ENCODE measurements around the gene PHLDB2. TPM values are rescaled to one million over a fixed set of nuclear protein-coding genes. Genes with fewer than 3 reads are reported as not detected.
A peak's percentile ranks its signal among the peaks of the same experiment; 100 is the strongest.

Gene PHLDB2
- total RNA-seq, 4 donors from 2014 or later: 63.6 to 154 (median 107) TPM

DNA sequence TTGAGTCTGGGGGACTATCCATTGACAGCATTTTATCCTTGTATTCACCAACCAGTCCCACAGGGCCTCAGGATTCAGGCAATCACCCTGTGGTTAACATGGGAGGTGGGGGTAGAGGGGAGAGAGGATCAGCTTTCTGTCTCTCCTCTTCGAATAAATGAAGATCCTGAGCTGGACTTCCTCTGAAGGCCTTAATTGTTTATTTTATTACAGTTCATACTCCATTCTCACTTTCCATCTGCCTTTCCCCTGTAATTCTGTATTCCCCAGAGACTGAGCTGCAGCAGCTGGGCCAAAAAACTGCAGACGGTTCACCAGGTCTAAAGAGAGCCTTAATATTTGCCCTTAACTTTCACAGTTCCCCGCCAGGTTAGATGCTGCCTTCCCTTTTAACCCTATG, 151.6 kb downstream of the PHLDB2 start:
- peak; percentile 66 for DNase-seq (ENCODE audit: extremely low spot score)
- Histone ChIP-seq H3K9me3 (no peaks in the 10 kb centered on the region), H3K27me3 (no peaks in the 10 kb centered on the region), H3K36me3 (no peaks in the 10 kb centered on the region), H3K4me1 (peaks cover 7 to 21% (median 16%) of the 10 kb centered on the region in 4 donors), H3K4me3 (no peak overlapping the region), H3K27ac (replicated peaks in 1 of 4) (no peak overlapping the region)
- intact Hi-C loops (cut with DNase I): no loop called here
- 67% methylated on average over 3 of the region's 3 CpGs for WGBS
- TF ChIP-seq, protein P1, sequence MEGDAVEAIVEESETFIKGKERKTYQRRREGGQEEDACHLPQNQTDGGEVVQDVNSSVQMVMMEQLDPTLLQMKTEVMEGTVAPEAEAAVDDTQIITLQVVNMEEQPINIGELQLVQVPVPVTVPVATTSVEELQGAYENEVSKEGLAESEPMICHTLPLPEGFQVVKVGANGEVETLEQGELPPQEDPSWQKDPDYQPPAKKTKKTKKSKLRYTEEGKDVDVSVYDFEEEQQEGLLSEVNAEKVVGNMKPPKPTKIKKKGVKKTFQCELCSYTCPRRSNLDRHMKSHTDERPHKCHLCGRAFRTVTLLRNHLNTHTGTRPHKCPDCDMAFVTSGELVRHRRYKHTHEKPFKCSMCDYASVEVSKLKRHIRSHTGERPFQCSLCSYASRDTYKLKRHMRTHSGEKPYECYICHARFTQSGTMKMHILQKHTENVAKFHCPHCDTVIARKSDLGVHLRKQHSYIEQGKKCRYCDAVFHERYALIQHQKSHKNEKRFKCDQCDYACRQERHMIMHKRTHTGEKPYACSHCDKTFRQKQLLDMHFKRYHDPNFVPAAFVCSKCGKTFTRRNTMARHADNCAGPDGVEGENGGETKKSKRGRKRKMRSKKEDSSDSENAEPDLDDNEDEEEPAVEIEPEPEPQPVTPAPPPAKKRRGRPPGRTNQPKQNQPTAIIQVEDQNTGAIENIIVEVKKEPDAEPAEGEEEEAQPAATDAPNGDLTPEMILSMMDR (IDR thresholded peaks at IDR 0.05): no peak
- TF ChIP-seq POLR2AphosphoS5 (IDR thresholded peaks at IDR 0.05): no peak
- no peak for TF ChIP-seq POLR2A (IDR thresholded peaks at IDR 0.05; ENCODE audit: low read depth)

DNA sequence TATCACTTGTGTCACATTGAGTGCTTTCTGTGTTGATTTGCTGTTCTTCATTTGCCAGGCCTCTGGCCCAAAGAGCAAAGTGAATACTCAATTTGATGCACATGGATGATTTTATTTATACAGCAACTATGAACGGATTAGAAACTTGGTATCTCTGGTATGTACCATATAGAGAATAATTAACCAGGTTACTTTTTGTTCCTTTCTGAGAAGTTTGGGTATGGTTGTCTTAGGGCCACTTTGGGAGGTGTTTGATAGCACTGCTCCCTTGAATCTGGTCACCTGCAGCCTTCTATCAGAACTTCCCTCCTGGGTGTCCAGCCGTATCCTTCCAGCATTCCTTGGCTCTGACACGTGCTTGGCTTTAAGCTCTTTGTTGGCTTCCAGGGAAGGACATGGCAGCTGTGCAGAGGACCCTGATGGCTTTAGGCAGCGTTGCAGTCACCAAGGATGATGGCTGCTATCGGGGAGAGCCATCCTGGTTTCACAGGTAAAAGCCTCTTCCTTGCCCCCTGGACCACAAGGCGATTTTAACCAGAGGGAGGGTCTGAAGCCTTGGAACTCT, 152.4 kb downstream of the PHLDB2 start:
- H3K27me3 ChIP-seq: no peaks in the 10 kb centered on the region
- no peak overlapping the region for H3K4me3 ChIP-seq
- peaks cover 7 to 21% (median 16%) of the 10 kb centered on the region in 4 donors for H3K4me1 ChIP-seq
- WGBS: 84% methylated on average over 6 of the region's 6 CpGs
- intact Hi-C loops (cut with DNase I): no loop called here
- TF ChIP-seq, protein P1 (IDR thresholded peaks at IDR 0.05): no peak
- TF ChIP-seq EP300 (IDR thresholded peaks at IDR 0.05) (no peak), POLR2AphosphoS5 (IDR thresholded peaks at IDR 0.05) (no peak), POLR2A (IDR thresholded peaks at IDR 0.05; ENCODE audit: low read depth) (no peak)
- DNase-seq (ENCODE audit: extremely low spot score): peak; percentile 39
- no peaks in the 10 kb centered on the region for H3K9me3 ChIP-seq
- H3K27ac ChIP-seq (replicated peaks in 1 of 4): no peak overlapping the region
- H3K36me3 ChIP-seq: no peaks in the 10 kb centered on the region

DNA sequence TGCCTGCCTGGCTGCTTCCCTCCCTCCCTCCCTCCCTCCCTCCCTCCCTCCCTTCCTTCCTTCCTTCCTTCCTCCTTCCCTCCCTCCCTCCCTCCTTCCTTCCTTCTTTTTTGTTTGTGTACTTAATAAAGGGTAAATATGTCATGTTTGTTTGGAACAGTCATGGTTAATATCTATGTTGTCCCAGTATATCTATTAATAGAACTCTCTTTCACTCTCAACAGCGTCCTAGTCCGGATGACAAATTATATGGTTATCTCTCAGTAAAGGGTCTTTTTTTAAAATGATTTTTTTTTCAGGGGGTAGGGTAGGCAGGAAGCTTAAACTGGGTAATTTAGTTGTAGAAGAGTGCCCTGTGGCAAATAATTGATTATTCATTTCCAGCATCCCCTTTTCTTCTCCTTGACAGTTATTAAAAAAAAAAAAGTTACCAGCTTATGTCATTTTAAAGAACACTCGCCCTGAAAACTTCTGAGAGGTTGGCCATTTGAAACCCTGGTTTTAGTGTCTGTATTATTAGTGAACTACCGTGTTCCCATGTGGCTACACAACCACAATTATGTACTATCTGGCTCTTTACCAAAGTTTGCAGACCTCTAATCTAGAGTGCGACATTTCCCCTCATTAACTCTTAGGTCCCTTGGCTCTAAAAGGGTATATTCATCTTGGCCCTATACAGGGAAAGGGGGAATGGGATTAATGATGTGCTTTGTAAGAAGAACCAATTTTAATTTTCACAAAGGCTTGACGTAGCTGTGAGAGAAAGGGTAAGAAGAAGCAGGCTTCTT, 153.3 kb downstream of the PHLDB2 start:
- Histone ChIP-seq H3K9me3 (no peaks in the 10 kb centered on the region), H3K36me3 (no peaks in the 10 kb centered on the region), H3K27ac (replicated peaks in 1 of 4) (no peak overlapping the region), H3K4me3 (no peak overlapping the region), H3K4me1 (peaks cover 7 to 21% (median 16%) of the 10 kb centered on the region in 4 donors), H3K27me3 (no peaks in the 10 kb centered on the region)
- 60% methylated on average over 6 of the region's 6 CpGs for WGBS
- DNase-seq (ENCODE audit: extremely low spot score): no peak
- TF ChIP-seq POLR2AphosphoS5 (IDR thresholded peaks at IDR 0.05): no peak
- TF ChIP-seq, protein P1 (IDR thresholded peaks at IDR 0.05): no peak
- intact Hi-C loops (cut with DNase I): loop anchor here (2.0 kb wide), 1 partner anchor 344 kb away; no protein-coding TSS in a partner anchor

- peak; percentile 90 for DNase-seq (ENCODE audit: extremely low spot score)
- H3K4me3 ChIP-seq: peak overlapping the region in 3 of 4 donors; percentile 8 to 21 (median 10)
- no peaks in the 10 kb centered on the region for H3K36me3 ChIP-seq
- peaks cover 7 to 21% (median 16%) of the 10 kb centered on the region in 4 donors for H3K4me1 ChIP-seq
- WGBS: 46% methylated on average over 19 of the region's 19 CpGs
- no peaks in the 10 kb centered on the region for H3K9me3 ChIP-seq
- H3K27ac ChIP-seq (replicated peaks in 1 of 4): no peak overlapping the region
- TF ChIP-seq EP300 (IDR thresholded peaks at IDR 0.05): no peak
- TF ChIP-seq POLR2AphosphoS5 (IDR thresholded peaks at IDR 0.05): peak in 1 of 2 donors; percentile 14
- TF ChIP-seq, protein P1 (IDR thresholded peaks at IDR 0.05): peak; percentile 69 to 79 (median 74)
- intact Hi-C loops (cut with DNase I): loop anchor here (2.0 kb wide), 1 partner anchor 344 kb away; no protein-coding TSS in a partner anchor
- H3K27me3 ChIP-seq: no peaks in the 10 kb centered on the region
These were observed 154.2 kb downstream of the PHLDB2 start for GRCh38 chr3:112013058-112013783.

All from esophagus muscularis mucosa (tissue), 4 donors.